Endothelial cell of umbilical vein (primary cell): ENCODE data around the gene FCER1A. TPM values are rescaled to one million over a fixed set of nuclear protein-coding genes. Genes with fewer than 3 reads are reported as not detected.

Experiments
- BruUV-seq: library from RNA; stranded (reverse); fragments of 400-500 nt; replicated peaks from 2 replicates; lab custom pipeline; 2021; lab: Mats Ljungman, UMichigan
- CTCF ChIA-PET: fragments of 300-600, 350-600 bp; sonication (Branson Sonifier 250); formaldehyde crosslinking; loops from one replicate; lab custom pipeline; 2021; ENCODE audit warnings: antibody characterized with exemption, inconsistent platforms; lab: Charles Lee
- POLR2A ChIA-PET: fragments of 300-600, 350-600 bp; sonication (Branson Sonifier 250); formaldehyde crosslinking; loops from one replicate; lab custom pipeline; 2021; ENCODE audit warnings: antibody characterized with exemption, inconsistent platforms; lab: Charles Lee
- DNase-seq: peaks from one replicate; pipeline ENCODE4 v3.0.0-alpha.2; 2011; ENCODE audit warnings: low read depth, low spot score
- FAIRE-seq: peaks from 2 replicates; lab custom pipeline; 2011; peaks lifted over from hg19 to GRCh38; lab: Jason Lieb, UNC
- H2AFZ ChIP-seq: 2 replicates; pipeline ENCODE4 v1.6.0; 2012; ENCODE audit warnings: low read depth, low read length, control low read depth, inconsistent platforms
- H3K27ac ChIP-seq: 2 replicates; pipeline ENCODE4 v1.5.1; 2011; ENCODE audit warnings: low read depth, mild to moderate bottlenecking, control low read depth, low read length, moderate library complexity; ENCODE audit not compliant: insufficient read depth
- H3K27me3 ChIP-seq, 2 experiments: 2 replicates each; pipeline versions ENCODE4 v1.6.0 to v1.6.1; 2011; ENCODE audit warnings: low read length in 2 of 2, mixed read lengths in 1 of 2; ENCODE audit not compliant: control insufficient read depth in 2 of 2, insufficient read depth in 2 of 2
- H3K36me3 ChIP-seq, 2 experiments: 2 replicates in 1 of 2; 3 replicates in 1 of 2; pipeline ENCODE4 v1.5.1; 2011; ENCODE audit warnings: low read length in 2 of 2, mild to moderate bottlenecking in 1 of 2, moderate library complexity in 1 of 2; ENCODE audit not compliant: control insufficient read depth in 2 of 2, insufficient read depth in 2 of 2; ENCODE audit errors: extremely low read depth in 1 of 2
- H3K4me1 ChIP-seq: 3 replicates; pipeline ENCODE4 v1.5.1; 2011; ENCODE audit warnings: mild to moderate bottlenecking, low read length; ENCODE audit not compliant: control insufficient read depth, insufficient read depth; ENCODE audit errors: extremely low read depth
- H3K4me2 ChIP-seq: 2 replicates; pipeline ENCODE4 v1.6.1; 2011; ENCODE audit warnings: low read length, control low read depth, mixed read lengths; ENCODE audit not compliant: insufficient read depth
- H3K4me3 ChIP-seq, 3 experiments: fragments of 200-600 bp in 1 of 3; sonication (generic), shearing (Covaris generic) in 1 of 3; replicated peaks in 1 of 3; 2 replicates each; pipeline ENCODE4 v1.5.1; 2011 to 2016; ENCODE audit warnings: control low read depth in 3 of 3, low read length in 3 of 3, mild to moderate bottlenecking in 2 of 3, inconsistent platforms in 1 of 3, low read depth in 1 of 3, moderate library complexity in 1 of 3; ENCODE audit not compliant: insufficient read depth in 1 of 3
- H3K79me2 ChIP-seq: 2 replicates; pipeline ENCODE4 v1.6.0; 2012; ENCODE audit warnings: low read length, inconsistent platforms; ENCODE audit not compliant: control insufficient read depth, insufficient read depth
- H3K9ac ChIP-seq: replicated peaks from 2 replicates; pipeline ENCODE3; 2011; ENCODE audit warnings: low read length, control low read depth; ENCODE audit not compliant: insufficient read depth; ENCODE audit errors: extremely low read depth
- H3K9me1 ChIP-seq: replicated peaks from 3 replicates; pipeline ENCODE4 v1.6.0; 2011; ENCODE audit warnings: mild to moderate bottlenecking, low read length; ENCODE audit not compliant: control insufficient read depth, insufficient read depth; ENCODE audit errors: extremely low read depth
- H3K9me3 ChIP-seq: replicated peaks from 2 replicates; pipeline ENCODE4 v1.5.1; 2012; ENCODE audit warnings: low read length, inconsistent platforms; ENCODE audit not compliant: control insufficient read depth, insufficient read depth
- H4K20me1 ChIP-seq: replicated peaks from 2 replicates; pipeline ENCODE3; 2011; ENCODE audit warnings: mild to moderate bottlenecking, low read length; ENCODE audit not compliant: control insufficient read depth, insufficient read depth; ENCODE audit errors: extremely low read depth
- CTCF ChIP-seq, 2 donors: IDR thresholded peaks; 1 replicate in 1 of 2; 2 replicates in 1 of 2; pipeline ENCODE4 v1.5.1; 2011; ENCODE audit warnings: low read length in 2 of 2, mild to moderate bottlenecking in 2 of 2, moderate library complexity in 2 of 2, control low read depth in 1 of 2, inconsistent platforms in 1 of 2, low read depth in 1 of 2; ENCODE audit not compliant: insufficient read depth in 1 of 2; ENCODE audit errors: extremely low read depth in 1 of 2
- EZH2 ChIP-seq: IDR thresholded peaks from 2 replicates; pipeline ENCODE4 v1.6.1; 2012; ENCODE audit warnings: borderline replicate concordance, low read depth, mild to moderate bottlenecking, moderate library complexity, low read length, inconsistent platforms; ENCODE audit not compliant: severe bottlenecking
- FOS ChIP-seq: IDR thresholded peaks from 2 replicates; pipeline ENCODE4 v1.6.1; 2011; ENCODE audit warnings: mild to moderate bottlenecking, low read length, moderate library complexity, borderline replicate concordance; ENCODE audit not compliant: insufficient read depth
- GATA2 ChIP-seq: IDR thresholded peaks from 2 replicates; pipeline ENCODE4 v1.7.0; 2011; ENCODE audit warnings: low read depth, mild to moderate bottlenecking, moderate library complexity, mixed read lengths, low read length; ENCODE audit not compliant: insufficient read length, insufficient read depth
- JUN ChIP-seq: IDR thresholded peaks from 2 replicates; pipeline ENCODE4 v1.6.1; 2011; ENCODE audit warnings: borderline replicate concordance, low read depth; ENCODE audit not compliant: insufficient read length, insufficient read depth
- MAX ChIP-seq: IDR thresholded peaks from 2 replicates; pipeline ENCODE4 v1.6.1; 2011; ENCODE audit not compliant: insufficient read depth, insufficient read length
- MYC ChIP-seq: IDR thresholded peaks from one replicate; pipeline ENCODE4 v1.6.1; 2011; ENCODE audit warnings: mild to moderate bottlenecking, low read depth, low read length
- POLR2A ChIP-seq: IDR thresholded peaks from 2 replicates; pipeline ENCODE4 v1.6.1; 2012; ENCODE audit warnings: low read depth, mild to moderate bottlenecking, control low read depth, low read length
- POLR2AphosphoS5 ChIP-seq: IDR thresholded peaks from 2 replicates; pipeline ENCODE4 v1.6.1; 2012; ENCODE audit warnings: low read depth, mild to moderate bottlenecking, control low read depth, low read length, moderate library complexity; ENCODE audit not compliant: insufficient read depth
- dilution Hi-C: fragments of 300-500 bp; cut with MboI; formaldehyde crosslinking; loops from one replicate; pipeline ENCODE4 v1.15.0; 2019; ENCODE audit warnings: low sequenced_read_pairs; ENCODE audit not compliant: extremely low pct_ligation_motif_present
- intact Hi-C: fragments of 100-400 bp; cut with micrococcal nuclease; formaldehyde crosslinking; loops from one replicate; pipeline ENCODE4 v1.10.0; 2022
- polyA plus RNA-seq, 4 experiments: library from polyadenylated mRNA; depleted of rRNA in 3 of 4; stranded (reverse) in 3 of 4; unstranded in 1 of 4; fragments of >200 nt; gene quantifications; 2 replicates each; pipeline versions ENCODE4 v1.2.1 to v1.2.3, GENCODE V29; 2011 to 2012; ENCODE audit warnings: missing spikeins in 1 of 4
- total RNA-seq: library from RNA; stranded (reverse); gene quantifications from 2 replicates; pipeline ENCODE4 v1.2.3, GENCODE V29; 2021

Gene FCER1A
- total and polyA plus RNA-seq, 2 donors (not counting 3 experiments of a cell fraction or from before 2014, with no cell fraction given): not detected

GRCh38 chr1:159307346-159308020 is 5.3 kb downstream of the FCER1A start:
- H3K4me2 ChIP-seq: no peak overlapping the region
- no peak overlapping the region for H3K9ac ChIP-seq
- no peaks in the 10 kb centered on the region for H3K9me1 ChIP-seq
- no peaks in the 10 kb centered on the region for H3K4me1 ChIP-seq
- POLR2A ChIA-PET: no interaction called here
- H3K27ac ChIP-seq: no peak overlapping the region
- DNase-seq (no peak), FAIRE-seq (no peak)
- no peak overlapping the region for H2AFZ ChIP-seq
- H3K27me3 ChIP-seq: no peaks in the 10 kb centered on the region
- no TSS peak for BruUV-seq
- TF ChIP-seq MAX (no peak), EZH2 (no peak), GATA2 (no peak), MYC (no peak)
- CTCF ChIA-PET: no interaction called here
- dilution Hi-C loops: no loop called here
- no peak overlapping the region for H3K4me3 ChIP-seq
- intact Hi-C loops: no loop called here
- H4K20me1 ChIP-seq: no peaks in the 10 kb centered on the region
- H3K9me3 ChIP-seq: no peaks in the 10 kb centered on the region
- no peaks in the 10 kb centered on the region for H3K36me3 ChIP-seq
- H3K79me2 ChIP-seq: no peaks in the 10 kb centered on the region

GRCh38 chr1:159311679-159312078 is 9.5 kb downstream of the FCER1A start:
- CTCF ChIA-PET: no interaction called here
- FAIRE-seq (no peak), DNase-seq (no peak)
- H3K79me2 ChIP-seq: no peaks in the 10 kb centered on the region
- no peak overlapping the region for H3K4me3 ChIP-seq
- no TSS peak for BruUV-seq
- POLR2A ChIA-PET: no interaction called here
- H3K36me3 ChIP-seq: no peaks in the 10 kb centered on the region
- no peak overlapping the region for H3K4me2 ChIP-seq
- no peak overlapping the region for H3K27ac ChIP-seq
- no peaks in the 10 kb centered on the region for H3K9me3 ChIP-seq
- intact Hi-C loops: loop anchor here (10.0 kb wide), 1 partner anchor 57 kb away; no protein-coding TSS in a partner anchor
- dilution Hi-C loops: no loop called here
- TF ChIP-seq GATA2 (no peak), FOS (no peak), MAX (no peak), POLR2A (no peak), MYC (no peak), JUN (no peak), CTCF (IDR thresholded peaks at IDR 0.05; ENCODE audit: extremely low read depth in 1 of 2, insufficient read depth in 1 of 2, low read depth in 1 of 2, low read length in 2 of 2) (no peak), EZH2 (no peak), POLR2AphosphoS5 (no peak)
- no peaks in the 10 kb centered on the region for H3K4me1 ChIP-seq
- no peaks in the 10 kb centered on the region for H3K27me3 ChIP-seq
- no peak overlapping the region for H3K9ac ChIP-seq
- H4K20me1 ChIP-seq: no peaks in the 10 kb centered on the region
- H3K9me1 ChIP-seq: no peaks in the 10 kb centered on the region
- H2AFZ ChIP-seq: no peak overlapping the region
